Measurements from ENCODE around the gene CCR7. TPM values are rescaled to one million over a fixed set of nuclear protein-coding genes. Genes with fewer than 3 reads are reported as not detected.
"Not testable (repeated sequence)": the region's sequence is repeated elsewhere in the genome, so short reads cannot be mapped to it uniquely, and the experiment has no call there.

The CCR7 gene
- total RNA-seq, 2 donors from 2014 or later: 0.53 TPM; not detected in 1

DNA sequence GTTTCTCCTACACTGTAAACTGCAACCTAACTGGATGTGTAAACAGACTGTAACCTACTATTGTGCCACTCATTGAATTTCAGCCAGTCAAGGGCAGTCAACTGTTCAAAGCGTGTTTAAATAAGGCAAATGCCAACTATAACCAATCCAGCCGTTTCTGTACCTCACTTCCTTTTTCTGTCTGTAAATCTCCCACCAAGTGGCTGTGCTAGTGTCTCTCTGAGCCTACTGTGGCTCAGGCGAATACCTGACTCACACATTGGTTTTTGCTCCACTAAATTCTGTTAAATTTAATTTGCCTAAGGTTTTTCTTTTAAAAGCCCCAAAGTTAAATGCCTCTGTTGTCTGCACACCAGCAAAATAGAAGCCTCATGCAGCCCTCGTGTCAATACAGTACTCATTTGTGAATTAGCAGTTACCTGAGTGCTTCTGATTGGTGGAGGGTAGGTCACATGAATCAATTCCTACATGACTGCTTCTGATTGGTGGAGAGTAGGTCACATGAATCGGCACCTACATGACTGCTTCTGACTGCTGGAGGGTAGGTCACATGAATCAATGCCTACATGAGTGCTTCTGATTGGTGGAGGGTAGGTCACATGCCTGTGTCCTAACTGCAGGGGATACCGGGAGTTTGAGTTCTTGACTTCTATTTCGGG lies 31.1 kb upstream of the CCR7 start:
- Mint-ChIP-seq H3K27me3 (ENCODE audit: insufficient read depth) (peaks cover 8% of the 10 kb centered on the region), H3K27ac (no peak overlapping the region), H3K4me3 (no peak overlapping the region), H3K36me3 (ENCODE audit: low read depth) (no peaks in the 10 kb centered on the region), H3K9me3 (peaks cover 3% of the 10 kb centered on the region), H3K4me1 (peaks cover 12% of the 10 kb centered on the region)
- Histone ChIP-seq H3K9ac (ENCODE audit: extremely low read depth, low read length, poor library complexity, severe bottlenecking) (no peak overlapping the region), H3K27me3 (ENCODE audit: control insufficient read depth, insufficient read depth, low read length, poor library complexity, severe bottlenecking) (no peaks in the 10 kb centered on the region), H3K36me3 (ENCODE audit: control insufficient read depth, insufficient read depth, low read length) (no peaks in the 10 kb centered on the region), H3K27ac (ENCODE audit: low read depth, low read length) (no peak overlapping the region), H3K4me3 (ENCODE audit: low read length) (no peak overlapping the region), H3K9me3 (ENCODE audit: control insufficient read depth, low read length) (no peaks in the 10 kb centered on the region), H3K4me1 (ENCODE audit: control insufficient read depth, insufficient read depth, low read length) (no peaks in the 10 kb centered on the region)
- DNase-seq: peak; percentile 64
- TF ChIP-seq, protein P1, sequence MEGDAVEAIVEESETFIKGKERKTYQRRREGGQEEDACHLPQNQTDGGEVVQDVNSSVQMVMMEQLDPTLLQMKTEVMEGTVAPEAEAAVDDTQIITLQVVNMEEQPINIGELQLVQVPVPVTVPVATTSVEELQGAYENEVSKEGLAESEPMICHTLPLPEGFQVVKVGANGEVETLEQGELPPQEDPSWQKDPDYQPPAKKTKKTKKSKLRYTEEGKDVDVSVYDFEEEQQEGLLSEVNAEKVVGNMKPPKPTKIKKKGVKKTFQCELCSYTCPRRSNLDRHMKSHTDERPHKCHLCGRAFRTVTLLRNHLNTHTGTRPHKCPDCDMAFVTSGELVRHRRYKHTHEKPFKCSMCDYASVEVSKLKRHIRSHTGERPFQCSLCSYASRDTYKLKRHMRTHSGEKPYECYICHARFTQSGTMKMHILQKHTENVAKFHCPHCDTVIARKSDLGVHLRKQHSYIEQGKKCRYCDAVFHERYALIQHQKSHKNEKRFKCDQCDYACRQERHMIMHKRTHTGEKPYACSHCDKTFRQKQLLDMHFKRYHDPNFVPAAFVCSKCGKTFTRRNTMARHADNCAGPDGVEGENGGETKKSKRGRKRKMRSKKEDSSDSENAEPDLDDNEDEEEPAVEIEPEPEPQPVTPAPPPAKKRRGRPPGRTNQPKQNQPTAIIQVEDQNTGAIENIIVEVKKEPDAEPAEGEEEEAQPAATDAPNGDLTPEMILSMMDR (conservative IDR thresholded peaks at IDR 0.05): no peak
- WGBS, 2 experiments (ENCODE audit: insufficient coverage in 1 of 2, insufficient read length in 1 of 2): 91 to 98% methylated on average over 6 to 7 of the region's 7 CpGs

DNA sequence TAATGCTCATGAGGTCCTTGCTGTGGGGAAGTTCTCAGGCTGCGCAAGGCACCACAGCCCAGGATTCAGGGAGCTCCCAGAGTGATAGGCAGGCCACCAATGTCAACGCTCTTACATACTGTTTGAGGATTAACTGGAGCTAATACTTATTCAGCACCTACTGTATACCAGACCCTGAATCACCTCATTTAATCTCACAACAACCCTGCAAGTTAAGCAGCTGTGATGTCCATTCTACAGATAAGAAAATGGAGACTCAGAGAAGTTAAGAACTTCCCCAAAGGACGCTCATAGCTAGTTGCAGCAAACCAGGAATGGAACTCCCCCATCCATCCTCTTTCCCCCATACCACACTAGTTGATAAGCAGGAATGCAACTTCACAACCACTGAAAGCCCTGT lies 25.5 kb upstream of the CCR7 start:
- Histone ChIP-seq H3K9me3 (ENCODE audit: control insufficient read depth, low read length) (peaks cover 17% of the 10 kb centered on the region), H3K4me3 (ENCODE audit: low read length) (no peak overlapping the region), H3K4me1 (ENCODE audit: control insufficient read depth, insufficient read depth, low read length) (no peaks in the 10 kb centered on the region), H3K27me3 (ENCODE audit: control insufficient read depth, insufficient read depth, low read length, poor library complexity, severe bottlenecking) (no peaks in the 10 kb centered on the region), H3K9ac (ENCODE audit: extremely low read depth, low read length, poor library complexity, severe bottlenecking) (no peak overlapping the region), H3K27ac (ENCODE audit: low read depth, low read length) (no peak overlapping the region), H3K36me3 (ENCODE audit: control insufficient read depth, insufficient read depth, low read length) (no peaks in the 10 kb centered on the region)
- Mint-ChIP-seq H3K9me3 (peaks cover 24% of the 10 kb centered on the region), H3K36me3 (ENCODE audit: low read depth) (no peaks in the 10 kb centered on the region), H3K4me1 (peaks cover 5% of the 10 kb centered on the region), H3K27me3 (ENCODE audit: insufficient read depth) (peaks cover 19% of the 10 kb centered on the region), H3K4me3 (no peak overlapping the region), H3K27ac (no peak overlapping the region)
- WGBS, 2 experiments (ENCODE audit: insufficient coverage in 1 of 2, insufficient read length in 1 of 2): 96 to 100% methylated on average over 1 to 3 of the region's 3 CpGs
- DNase-seq: no peak
- TF ChIP-seq, protein P1 (conservative IDR thresholded peaks at IDR 0.05): no peak

DNA sequence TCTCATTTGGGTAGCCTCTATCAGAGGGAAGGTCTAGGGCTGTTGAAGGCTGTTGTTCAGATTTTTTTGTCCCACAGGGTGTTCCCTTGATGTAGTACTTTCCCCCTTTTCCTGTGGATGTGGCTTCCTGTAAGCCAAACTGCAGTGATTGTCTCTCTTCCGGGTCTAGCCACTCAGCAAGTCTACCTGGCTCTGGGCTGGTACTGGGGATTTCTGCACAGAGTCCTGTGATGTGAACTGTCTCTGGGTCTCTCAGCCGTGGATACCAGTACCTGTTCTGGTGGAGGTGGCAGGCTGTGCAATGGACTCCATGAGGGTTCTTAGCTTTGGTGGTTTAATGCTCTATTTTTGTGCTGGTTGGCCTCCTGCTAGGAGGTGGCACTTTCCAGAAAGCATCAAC lies 23.3 kb upstream of the CCR7 start:
- Histone ChIP-seq H3K27me3 (ENCODE audit: control insufficient read depth, insufficient read depth, low read length, poor library complexity, severe bottlenecking) (no peaks in the 10 kb centered on the region), H3K9ac (ENCODE audit: extremely low read depth, low read length, poor library complexity, severe bottlenecking) (no peak overlapping the region), H3K27ac (ENCODE audit: low read depth, low read length) (no peak overlapping the region), H3K36me3 (ENCODE audit: control insufficient read depth, insufficient read depth, low read length) (no peaks in the 10 kb centered on the region), H3K4me1 (ENCODE audit: control insufficient read depth, insufficient read depth, low read length) (no peaks in the 10 kb centered on the region), H3K9me3 (ENCODE audit: control insufficient read depth, low read length) (peaks cover 26% of the 10 kb centered on the region), H3K4me3 (ENCODE audit: low read length) (no peak overlapping the region)
- TF ChIP-seq, protein P1 (conservative IDR thresholded peaks at IDR 0.05): no peak
- Mint-ChIP-seq H3K36me3 (ENCODE audit: low read depth) (no peaks in the 10 kb centered on the region), H3K27ac (peak overlapping the region; percentile 26), H3K4me3 (no peak overlapping the region), H3K27me3 (ENCODE audit: insufficient read depth) (peaks cover 17% of the 10 kb centered on the region), H3K9me3 (peaks cover 39% of the 10 kb centered on the region), H3K4me1 (peaks cover 5% of the 10 kb centered on the region)
- WGBS, 2 experiments (ENCODE audit: insufficient coverage in 1 of 2, insufficient read length in 1 of 2): 71 to 91% methylated on average over 1 to 2 of the region's 2 CpGs
- DNase-seq: peak; percentile 13

DNA sequence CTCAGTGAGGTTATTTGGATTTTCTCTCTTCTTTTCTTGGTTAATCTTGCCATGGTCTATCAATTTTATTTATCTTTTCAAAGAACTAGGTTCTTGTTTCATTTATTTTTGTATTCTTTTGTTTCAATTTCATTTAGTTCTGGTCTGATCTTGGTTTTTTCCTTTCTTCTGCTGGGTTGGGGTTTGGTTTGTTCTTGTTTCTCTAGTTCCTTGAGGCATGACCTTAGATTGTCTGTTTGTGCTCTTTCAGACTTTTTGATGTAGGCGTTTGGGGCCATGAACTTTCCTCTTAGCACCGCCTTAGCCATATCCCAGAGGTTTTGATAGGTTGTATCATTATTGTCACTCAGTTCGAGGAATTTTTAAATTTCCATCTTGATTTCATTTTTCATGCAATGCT lies 21.0 kb upstream of the CCR7 start:
- H3K9me3 ChIP-seq (ENCODE audit: control insufficient read depth, low read length): peaks cover 26% of the 10 kb centered on the region
- H3K4me1 ChIP-seq (ENCODE audit: control insufficient read depth, insufficient read depth, low read length); H3K36me3 ChIP-seq (ENCODE audit: control insufficient read depth, insufficient read depth, low read length); H3K27me3 ChIP-seq (ENCODE audit: control insufficient read depth, insufficient read depth, low read length, poor library complexity, severe bottlenecking); H3K4me3 ChIP-seq (ENCODE audit: low read length); H3K27ac ChIP-seq (ENCODE audit: low read depth, low read length); H3K27ac Mint-ChIP-seq; DNase-seq; H3K4me1 Mint-ChIP-seq; H3K4me3 Mint-ChIP-seq; H3K9ac ChIP-seq (ENCODE audit: extremely low read depth, low read length, poor library complexity, severe bottlenecking); H3K36me3 Mint-ChIP-seq (ENCODE audit: low read depth): not testable (repeated sequence)
- WGBS, 2 experiments (ENCODE audit: insufficient coverage in 1 of 2, insufficient read length in 1 of 2): 93 to 100% methylated on average over 1 to 3 of the region's 3 CpGs
- peaks cover 40% of the 10 kb centered on the region for H3K9me3 Mint-ChIP-seq
- H3K27me3 Mint-ChIP-seq (ENCODE audit: insufficient read depth): peaks cover 22% of the 10 kb centered on the region

DNA sequence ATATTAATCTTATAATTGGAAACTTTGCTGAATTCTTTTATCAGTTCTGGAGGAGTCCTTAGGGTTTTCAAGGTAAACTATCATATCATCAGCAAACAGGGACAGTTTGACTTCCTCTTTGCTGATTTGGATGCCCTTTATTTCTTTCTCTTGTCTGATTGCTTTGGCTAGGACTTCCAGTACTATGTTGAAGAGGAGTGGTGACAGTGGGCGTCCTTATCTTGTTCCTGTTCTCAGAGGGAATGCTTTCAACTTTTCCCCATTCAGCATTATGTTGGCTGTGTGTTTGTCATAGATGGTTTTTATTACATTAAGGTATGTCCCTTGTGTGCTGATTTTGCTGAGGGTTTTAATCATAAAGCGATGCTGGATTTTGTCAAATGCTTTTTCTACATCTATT lies 19.7 kb upstream of the CCR7 start:
- H3K9me3 Mint-ChIP-seq: peaks cover 40% of the 10 kb centered on the region
- WGBS, 2 experiments (ENCODE audit: insufficient coverage in 1 of 2, insufficient read length in 1 of 2): 100% methylated on average over 2 of the region's 2 CpGs; no CpG with 5 or more reads in 1 of the 2 experiments
- H3K4me3 ChIP-seq (ENCODE audit: low read length); H3K4me1 ChIP-seq (ENCODE audit: control insufficient read depth, insufficient read depth, low read length); H3K36me3 ChIP-seq (ENCODE audit: control insufficient read depth, insufficient read depth, low read length); H3K27me3 ChIP-seq (ENCODE audit: control insufficient read depth, insufficient read depth, low read length, poor library complexity, severe bottlenecking); H3K9ac ChIP-seq (ENCODE audit: extremely low read depth, low read length, poor library complexity, severe bottlenecking); H3K4me3 Mint-ChIP-seq; H3K4me1 Mint-ChIP-seq; DNase-seq; H3K36me3 Mint-ChIP-seq (ENCODE audit: low read depth); H3K27ac ChIP-seq (ENCODE audit: low read depth, low read length); H3K27ac Mint-ChIP-seq: not testable (repeated sequence)
- H3K27me3 Mint-ChIP-seq (ENCODE audit: insufficient read depth): peaks cover 22% of the 10 kb centered on the region
- peaks cover 26% of the 10 kb centered on the region for H3K9me3 ChIP-seq (ENCODE audit: control insufficient read depth, low read length)

Measured in endodermal cell (in vitro differentiated cells).